GM18508 (cell line): ENCODE results near the gene DOK4.
"Not testable (repeated sequence)": the region's sequence is repeated elsewhere in the genome, so short reads cannot be mapped to it uniquely, and the experiment has no call there.

ENCODE experiments used
- ATAC-seq: cut with Tn5 transposase; IDR thresholded peaks from one replicate; pipeline ENCODE4 v1.9.1; 2021; ENCODE audit warnings: moderate number of reproducible peaks; ENCODE audit not compliant: insufficient read depth, unreplicated experiment

DOK4 gene

GRCh38 chr16:57504001-57504400 is 17.7 kb upstream of the DOK4 start:
- no peak for ATAC-seq

GRCh38 chr16:57503366-57503765 is 17.1 kb upstream of the DOK4 start:
- no peak for ATAC-seq

GRCh38 chr16:57502048-57502775 is 15.9 kb upstream of the DOK4 start:
- no peak for ATAC-seq

- ATAC-seq = no peak
Measured at GRCh38 chr16:57501492-57501891, 15.2 kb upstream of the DOK4 start.

- no peak for ATAC-seq
Measured at GRCh38 chr16:57500578-57501111, 14.4 kb upstream of the DOK4 start.

GRCh38 chr16:57499941-57500340 is 13.6 kb upstream of the DOK4 start:
- not testable (repeated sequence) for ATAC-seq

GRCh38 chr16:57498031-57498430 is 11.7 kb upstream of the DOK4 start:
- ATAC-seq = no peak

- no peak for ATAC-seq
Measured at GRCh38 chr16:57497121-57497520, 10.8 kb upstream of the DOK4 start.

- no peak for ATAC-seq
Measured at GRCh38 chr16:57493767-57494166, 7.5 kb upstream of the DOK4 start.

- no peak for ATAC-seq
Measured at GRCh38 chr16:57489229-57489628, 2.9 kb upstream of the DOK4 start.

- ATAC-seq = no peak
Measured at GRCh38 chr16:57486858-57487834, 853 bp upstream of the DOK4 start.

GRCh38 chr16:57485091-57485915 is 990 bp downstream of the DOK4 start:
- ATAC-seq = no peak

- no peak for ATAC-seq
Measured at GRCh38 chr16:57484515-57485005, 1.7 kb downstream of the DOK4 start.

- ATAC-seq = no peak
Measured at GRCh38 chr16:57483725-57484514, 2.4 kb downstream of the DOK4 start.

- ATAC-seq = no peak
Measured at GRCh38 chr16:57482845-57483545, 3.3 kb downstream of the DOK4 start.

GRCh38 chr16:57481421-57481820 is 4.9 kb downstream of the DOK4 start:
- no peak for ATAC-seq

- no peak for ATAC-seq
Measured at GRCh38 chr16:57480754-57481230, 5.5 kb downstream of the DOK4 start.

- ATAC-seq = no peak
Measured at GRCh38 chr16:57479976-57480753, 6.1 kb downstream of the DOK4 start.
